H1 (cell line): ENCODE data around the gene LIMA1. TPM values are rescaled to one million over a fixed set of nuclear protein-coding genes. Genes with fewer than 3 reads are reported as not detected.

Experiments
- polyA plus RNA-seq, 7 experiments: library from polyadenylated mRNA; depleted of rRNA in 3 of 7; stranded (reverse) in 5 of 7; unstranded in 2 of 7; fragments of >200 nt in 5 of 7; fragments of 200-250 nt in 2 of 7; gene quantifications; 1 replicate in 5 of 7; 2 replicates in 1 of 7; 4 replicates in 1 of 7; pipeline versions ENCODE4 v1.2.1 to v1.2.3, GENCODE V29; 2011 to 2013; ENCODE audit warnings: missing spikeins in 2 of 7, mixed read lengths in 2 of 7
- total RNA-seq: library from RNA; stranded (reverse); fragmentation: NEBNext Ultra II Directional; extraction: Animal tissue kit (Norgen Biotek cat#: 25700); gene quantifications from 2 replicates; pipeline ENCODE4 v1.2.1, GENCODE V29; 2021
- TF ChIP-seq, protein P1 (sequence below): IDR thresholded peaks from 2 replicates; pipeline ENCODE4 v1.6.1; 2011; ENCODE audit warnings: low read depth, mild to moderate bottlenecking, low read length; ENCODE audit not compliant: insufficient read depth

Gene LIMA1
- total and polyA plus RNA-seq, 2 of the 8 experiments (the other 6 are each of a cell fraction or from before 2014, with no cell fraction given): 12.7 to 47.6 TPM

- TF ChIP-seq, protein P1, sequence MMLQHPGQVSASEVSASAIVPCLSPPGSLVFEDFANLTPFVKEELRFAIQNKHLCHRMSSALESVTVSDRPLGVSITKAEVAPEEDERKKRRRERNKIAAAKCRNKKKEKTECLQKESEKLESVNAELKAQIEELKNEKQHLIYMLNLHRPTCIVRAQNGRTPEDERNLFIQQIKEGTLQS: no peak
Measured at GRCh38 chr12:50315803-50316202, 32.5 kb upstream of the LIMA1 start (continued).
